ENCODE measurements around the gene HYDIN.

HYDIN gene

DNA sequence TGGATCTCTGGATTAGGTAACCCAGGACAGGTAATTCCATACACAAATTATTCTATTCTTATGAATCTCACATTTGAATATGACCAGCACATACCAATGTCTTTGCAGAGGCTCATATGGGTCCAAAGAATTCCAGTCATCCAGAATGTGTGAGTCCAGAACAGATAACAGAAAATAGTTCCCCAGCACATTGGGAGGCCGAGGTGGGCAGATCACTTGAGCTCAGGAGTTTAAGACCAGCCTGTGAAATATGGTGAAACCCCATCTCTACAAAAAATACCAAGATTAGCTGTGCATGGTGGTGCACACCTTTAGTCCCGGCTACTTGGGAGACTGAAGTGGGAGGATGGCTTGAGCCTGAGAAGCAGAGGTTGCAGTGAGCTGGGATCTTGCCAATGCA, 26.9 kb downstream of the HYDIN start:
- H3K36me3 ChIP-seq (ENCODE audit: insufficient read depth, low read length): no peaks in the 10 kb centered on the region
- H3K4me1 ChIP-seq (ENCODE audit: insufficient read depth, low read length, poor library complexity, severe bottlenecking): no peaks in the 10 kb centered on the region
- no peak overlapping the region for H2AFZ ChIP-seq (ENCODE audit: low read length)
- peaks cover 2% of the 10 kb centered on the region; the same call in 1 of the 2 replicates for H3K9me3 ChIP-seq (ENCODE audit: insufficient read depth, low read depth, low read length)
- H3F3A ChIP-seq (ENCODE audit: low read depth): no peaks in the 10 kb centered on the region
- no peak overlapping the region for H3K9ac ChIP-seq (ENCODE audit: low read depth, low read length, poor library complexity, severe bottlenecking)
- no peaks in the 10 kb centered on the region for H3K9me2 ChIP-seq (replicated peaks; ENCODE audit: low read depth, low read length)
- H3K4me2 ChIP-seq (ENCODE audit: low read depth, low read length, poor library complexity, severe bottlenecking): no peak overlapping the region
- H3K27me3 ChIP-seq (ENCODE audit: insufficient read depth, low read length, poor library complexity, severe bottlenecking): no peaks in the 10 kb centered on the region
- no peaks in the 10 kb centered on the region for H4K20me1 ChIP-seq (ENCODE audit: insufficient read depth, low read length, poor library complexity, severe bottlenecking)
- H3K4me3 ChIP-seq (ENCODE audit: low read length, poor library complexity, severe bottlenecking): no peak overlapping the region
- TF ChIP-seq, protein P1, sequence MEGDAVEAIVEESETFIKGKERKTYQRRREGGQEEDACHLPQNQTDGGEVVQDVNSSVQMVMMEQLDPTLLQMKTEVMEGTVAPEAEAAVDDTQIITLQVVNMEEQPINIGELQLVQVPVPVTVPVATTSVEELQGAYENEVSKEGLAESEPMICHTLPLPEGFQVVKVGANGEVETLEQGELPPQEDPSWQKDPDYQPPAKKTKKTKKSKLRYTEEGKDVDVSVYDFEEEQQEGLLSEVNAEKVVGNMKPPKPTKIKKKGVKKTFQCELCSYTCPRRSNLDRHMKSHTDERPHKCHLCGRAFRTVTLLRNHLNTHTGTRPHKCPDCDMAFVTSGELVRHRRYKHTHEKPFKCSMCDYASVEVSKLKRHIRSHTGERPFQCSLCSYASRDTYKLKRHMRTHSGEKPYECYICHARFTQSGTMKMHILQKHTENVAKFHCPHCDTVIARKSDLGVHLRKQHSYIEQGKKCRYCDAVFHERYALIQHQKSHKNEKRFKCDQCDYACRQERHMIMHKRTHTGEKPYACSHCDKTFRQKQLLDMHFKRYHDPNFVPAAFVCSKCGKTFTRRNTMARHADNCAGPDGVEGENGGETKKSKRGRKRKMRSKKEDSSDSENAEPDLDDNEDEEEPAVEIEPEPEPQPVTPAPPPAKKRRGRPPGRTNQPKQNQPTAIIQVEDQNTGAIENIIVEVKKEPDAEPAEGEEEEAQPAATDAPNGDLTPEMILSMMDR (conservative IDR thresholded peaks at IDR 0.05; ENCODE audit: low read length): no peak
- no peak for TF ChIP-seq EZH2phosphoT487 (IDR thresholded peaks at IDR 0.05; ENCODE audit: borderline replicate concordance)
- H3K79me2 ChIP-seq (ENCODE audit: insufficient read depth, low read length): no peaks in the 10 kb centered on the region

DNA sequence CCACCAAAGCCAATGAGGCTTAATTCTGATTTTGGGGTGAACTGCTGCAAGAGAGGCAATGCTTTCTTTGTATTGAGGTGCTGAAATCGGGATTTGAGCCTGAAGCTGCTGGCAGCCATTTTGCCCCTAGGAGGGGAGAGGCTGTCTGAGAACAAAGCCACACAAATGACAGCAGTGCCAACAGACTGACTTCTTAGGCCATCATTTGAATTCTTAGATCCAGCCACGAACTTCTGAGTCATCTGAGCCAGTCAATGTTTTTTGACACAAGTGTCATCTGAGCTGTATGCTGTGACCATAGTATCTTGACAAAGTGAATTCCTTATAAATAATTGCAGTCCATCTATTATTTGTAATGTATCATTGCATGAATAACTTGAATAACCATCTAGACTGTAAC, 29.0 kb downstream of the HYDIN start:
- no peaks in the 10 kb centered on the region for H3F3A ChIP-seq (ENCODE audit: low read depth)
- H3K79me2 ChIP-seq (ENCODE audit: insufficient read depth, low read length): no peaks in the 10 kb centered on the region
- H3K4me3 ChIP-seq (ENCODE audit: low read length, poor library complexity, severe bottlenecking): no peak overlapping the region
- H4K20me1 ChIP-seq (ENCODE audit: insufficient read depth, low read length, poor library complexity, severe bottlenecking): no peaks in the 10 kb centered on the region
- H3K4me2 ChIP-seq (ENCODE audit: low read depth, low read length, poor library complexity, severe bottlenecking): no peak overlapping the region
- H2AFZ ChIP-seq (ENCODE audit: low read length): no peak overlapping the region
- H3K36me3 ChIP-seq (ENCODE audit: insufficient read depth, low read length): no peaks in the 10 kb centered on the region
- no peaks in the 10 kb centered on the region for H3K27me3 ChIP-seq (ENCODE audit: insufficient read depth, low read length, poor library complexity, severe bottlenecking)
- H3K9me2 ChIP-seq (replicated peaks; ENCODE audit: low read depth, low read length): no peaks in the 10 kb centered on the region
- no peaks in the 10 kb centered on the region for H3K9me3 ChIP-seq (ENCODE audit: insufficient read depth, low read depth, low read length)
- TF ChIP-seq, protein P1 (conservative IDR thresholded peaks at IDR 0.05; ENCODE audit: low read length): no peak
- no peak for TF ChIP-seq EZH2phosphoT487 (IDR thresholded peaks at IDR 0.05; ENCODE audit: borderline replicate concordance)
- H3K4me1 ChIP-seq (ENCODE audit: insufficient read depth, low read length, poor library complexity, severe bottlenecking): no peaks in the 10 kb centered on the region
- no peak overlapping the region for H3K9ac ChIP-seq (ENCODE audit: low read depth, low read length, poor library complexity, severe bottlenecking)

DNA sequence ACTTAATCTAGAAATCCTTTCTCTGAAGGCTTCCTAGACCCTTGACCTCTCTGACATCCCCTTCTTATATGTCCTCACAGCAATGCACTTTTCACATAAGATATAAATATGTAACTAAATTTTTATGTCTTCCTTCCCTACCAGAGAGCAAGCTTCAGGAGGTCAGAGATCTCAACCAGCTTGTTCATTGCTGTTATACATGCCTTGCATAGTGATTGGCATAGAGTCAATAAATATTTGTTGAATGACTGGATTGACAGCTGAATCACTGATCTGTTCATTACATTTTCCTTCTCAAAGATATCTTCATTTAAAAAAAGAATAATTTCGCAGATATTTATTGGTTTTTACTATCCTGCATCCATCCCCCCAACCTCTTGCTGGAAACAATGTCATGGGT, 29.5 kb downstream of the HYDIN start:
- Histone ChIP-seq H3K4me3 (ENCODE audit: low read length, poor library complexity, severe bottlenecking) (no peak overlapping the region), H3K79me2 (ENCODE audit: insufficient read depth, low read length) (no peaks in the 10 kb centered on the region), H4K20me1 (ENCODE audit: insufficient read depth, low read length, poor library complexity, severe bottlenecking) (no peaks in the 10 kb centered on the region), H3K36me3 (ENCODE audit: insufficient read depth, low read length) (no peaks in the 10 kb centered on the region), H3K4me1 (ENCODE audit: insufficient read depth, low read length, poor library complexity, severe bottlenecking) (no peaks in the 10 kb centered on the region), H3K9me2 (replicated peaks; ENCODE audit: low read depth, low read length) (no peaks in the 10 kb centered on the region), H3K9ac (ENCODE audit: low read depth, low read length, poor library complexity, severe bottlenecking) (no peak overlapping the region), H3F3A (ENCODE audit: low read depth) (no peaks in the 10 kb centered on the region), H3K9me3 (ENCODE audit: insufficient read depth, low read depth, low read length) (no peaks in the 10 kb centered on the region), H3K27me3 (ENCODE audit: insufficient read depth, low read length, poor library complexity, severe bottlenecking) (no peaks in the 10 kb centered on the region), H2AFZ (ENCODE audit: low read length) (no peak overlapping the region), H3K4me2 (ENCODE audit: low read depth, low read length, poor library complexity, severe bottlenecking) (no peak overlapping the region)
- TF ChIP-seq, protein P1 (conservative IDR thresholded peaks at IDR 0.05; ENCODE audit: low read length): no peak
- no peak for TF ChIP-seq EZH2phosphoT487 (IDR thresholded peaks at IDR 0.05; ENCODE audit: borderline replicate concordance)

Measured in Loucy (cell line).